HepG2 (cell line): ENCODE data around the gene JMJD6. TPM values are rescaled to one million over a fixed set of nuclear protein-coding genes. Genes with fewer than 3 reads are reported as not detected.

Experiments used
- EZH2 ChIP-seq: conservative IDR thresholded peaks from 2 replicates; pipeline ENCODE4 v1.6.1; 2012; ENCODE audit warnings: mild to moderate bottlenecking, low read depth, low read length, moderate library complexity
- FOXA1 ChIP-seq, 2 experiments: fragments of 450-650 bp in 1 of 2; sonication (generic) in 1 of 2; formaldehyde crosslinking in 1 of 2; IDR thresholded peaks; 2 replicates each; pipeline versions ENCODE4 v1.4.0 to v1.6.1; 2016 to 2020; ENCODE audit warnings: missing genetic modification reagents in 1 of 2
- HMG20B ChIP-seq: conservative IDR thresholded peaks from 2 replicates; pipeline ENCODE4 v1.6.1; 2016; ENCODE audit warnings: missing genetic modification reagents, missing compliant biosample characterization
- HNF4G ChIP-seq, 2 experiments: sonication (generic) in 1 of 2; formaldehyde crosslinking in 1 of 2; IDR thresholded peaks; 2 replicates each; pipeline versions ENCODE4 v1.4.0 to v1.6.1; 2011 to 2020; ENCODE audit warnings: borderline replicate concordance in 2 of 2, low read depth in 2 of 2, mild to moderate bottlenecking in 2 of 2, low read length in 1 of 2, missing genetic modification reagents in 1 of 2, moderate library complexity in 1 of 2
- IRF2 ChIP-seq: IDR thresholded peaks from 2 replicates; pipeline ENCODE4 v1.6.1; 2018; ENCODE audit warnings: missing genetic modification reagents, missing compliant biosample characterization
- JARID2 ChIP-seq: sonication (generic); formaldehyde crosslinking; IDR thresholded peaks from 2 replicates; pipeline ENCODE4 v1.8.1; 2023; ENCODE audit warnings: missing genetic modification reagents, inconsistent platforms; ENCODE audit not compliant: insufficient replicate concordance
- KLF12 ChIP-seq: sonication (generic); formaldehyde crosslinking; IDR thresholded peaks from 2 replicates; pipeline ENCODE4 v1.4.0; 2020; ENCODE audit warnings: missing genetic modification reagents, borderline replicate concordance
- PHB2 ChIP-seq: fragments of 450-650 bp; IDR thresholded peaks from 2 replicates; pipeline ENCODE4 v1.6.1; 2018; ENCODE audit not compliant: partially characterized antibody
- SAP130 ChIP-seq: IDR thresholded peaks from 2 replicates; pipeline ENCODE4 v1.6.1; 2016; ENCODE audit warnings: low read depth
- SP4 ChIP-seq: sonication (generic); formaldehyde crosslinking; IDR thresholded peaks from 2 replicates; pipeline ENCODE4 v1.8.1; 2023; ENCODE audit warnings: mild to moderate bottlenecking, missing genetic modification reagents
- ZBTB7B ChIP-seq: sonication (generic); formaldehyde crosslinking; IDR thresholded peaks from 2 replicates; pipeline ENCODE4 v1.4.0; 2020; ENCODE audit warnings: missing genetic modification reagents
- ZFAT ChIP-seq: sonication (generic); formaldehyde crosslinking; conservative IDR thresholded peaks from 2 replicates; pipeline ENCODE4 v1.8.1; 2023; ENCODE audit warnings: missing genetic modification reagents, inconsistent platforms
- ZFP90 ChIP-seq: sonication (generic); formaldehyde crosslinking; IDR thresholded peaks from 2 replicates; pipeline ENCODE4 v1.8.0; 2022; ENCODE audit warnings: missing genetic modification reagents, mild to moderate bottlenecking, inconsistent platforms, borderline replicate concordance
- ZMYM3 ChIP-seq: sonication (generic); formaldehyde crosslinking; IDR thresholded peaks from 2 replicates; pipeline ENCODE4 v1.5.1; 2020; ENCODE audit warnings: mild to moderate bottlenecking, missing genetic modification reagents
- ZNF12 ChIP-seq: sonication (generic); formaldehyde crosslinking; IDR thresholded peaks from 2 replicates; pipeline ENCODE4 v1.5.0; 2020; ENCODE audit warnings: missing genetic modification reagents
- ZNF143 ChIP-seq: sonication (generic); formaldehyde crosslinking; IDR thresholded peaks from 2 replicates; pipeline ENCODE4 v1.4.0; 2020; ENCODE audit warnings: missing genetic modification reagents
- ZNF24 ChIP-seq: fragments of 450-650 bp; IDR thresholded peaks from 2 replicates; pipeline ENCODE4 v1.6.1; 2017; ENCODE audit warnings: antibody characterized with exemption, mild to moderate bottlenecking
- ZNF317 ChIP-seq: sonication (generic); formaldehyde crosslinking; IDR thresholded peaks from 2 replicates; pipeline ENCODE4 v1.5.0; 2020; ENCODE audit warnings: mild to moderate bottlenecking, missing genetic modification reagents
- ZNF318 ChIP-seq: sonication (generic); formaldehyde crosslinking; IDR thresholded peaks from 2 replicates; pipeline ENCODE4 v1.4.0; 2020; ENCODE audit warnings: mild to moderate bottlenecking, missing genetic modification reagents
- ZNF451 ChIP-seq: sonication (generic); formaldehyde crosslinking; IDR thresholded peaks from 2 replicates; pipeline ENCODE4 v1.5.0; 2020; ENCODE audit warnings: mild to moderate bottlenecking, missing genetic modification reagents
- ZNF598 ChIP-seq: sonication (generic); formaldehyde crosslinking; IDR thresholded peaks from 2 replicates; pipeline ENCODE4 v1.5.1; 2020; ENCODE audit warnings: mild to moderate bottlenecking, missing genetic modification reagents, borderline replicate concordance
- ZNF766 ChIP-seq: sonication (generic); formaldehyde crosslinking; IDR thresholded peaks from 2 replicates; pipeline ENCODE4 v1.5.0; 2020; ENCODE audit warnings: missing genetic modification reagents, borderline replicate concordance
- polyA plus RNA-seq, 8 experiments: library from polyadenylated mRNA; depleted of rRNA in 3 of 8; stranded (reverse) in 7 of 8; unstranded in 1 of 8; fragments of >200 nt; fragmentation: Illumina TruSeq in 4 of 8; extraction: Trizol in 4 of 8; gene quantifications; 2 replicates each; pipeline versions ENCODE4 v1.2.1 to v1.2.3, GENCODE V29; 2011 to 2016; ENCODE audit warnings: low read depth in 4 of 8, missing spikeins in 1 of 8, mixed read lengths in 1 of 8; ENCODE audit not compliant: insufficient read depth in 1 of 8
- total RNA-seq, 5 experiments: library from RNA; depleted of rRNA; stranded (reverse); fragments of >200 nt; fragmentation: Illumina TruSeq; extraction: Trizol; gene quantifications; 2 replicates each; pipeline ENCODE4 v1.2.3, GENCODE V29; 2016; ENCODE audit warnings: low read depth in 1 of 5
- TF ChIP-seq, protein P1 (sequence below): sonication (generic); formaldehyde crosslinking; IDR thresholded peaks from 2 replicates; pipeline ENCODE4 v1.4.0; 2020; ENCODE audit warnings: low read depth, mild to moderate bottlenecking, missing genetic modification reagents

Gene JMJD6
- total and polyA plus RNA-seq, 2 of the 13 experiments (the other 11 are each of a cell fraction or from before 2014, with no cell fraction given): 33.6 to 41.0 TPM

DNA sequence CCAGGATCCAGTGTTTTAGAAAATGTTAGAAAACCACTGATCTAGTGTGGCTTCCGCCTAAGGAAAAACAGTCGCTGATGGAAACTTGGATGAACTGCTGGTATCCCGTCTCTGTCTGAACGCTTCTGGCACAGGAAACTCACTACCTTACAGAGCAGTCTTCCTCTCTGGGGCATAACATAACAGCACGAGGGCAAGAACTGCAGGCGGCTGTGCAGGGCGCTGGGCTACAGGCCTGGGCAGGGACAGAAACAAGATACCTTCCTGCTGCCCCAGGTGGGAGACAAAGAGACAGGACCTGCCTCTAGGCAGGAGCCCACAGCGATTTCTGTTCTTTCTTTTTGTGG, 26.2 kb downstream of the JMJD6 start (continued):
- no peak for TF ChIP-seq JARID2 (CRISPR knock-in tag)
- no peak for TF ChIP-seq ZNF12 (CRISPR knock-in tag)
- peak; percentile 14; the same call in 1 of the 2 replicates for TF ChIP-seq KLF12 (CRISPR knock-in tag)
- no peak for TF ChIP-seq FOXA1 (IDR thresholded peaks at IDR 0.05)
- TF ChIP-seq FOXA1 (CRISPR knock-in tag; IDR thresholded peaks at IDR 0.05): no peak
- no peak for TF ChIP-seq EZH2
- 0 out of 2 replicates have a peak, but pooled peaks have one; percentile 19 for TF ChIP-seq ZFP90 (CRISPR knock-in tag)
- TF ChIP-seq ZNF317: no peak
- no peak for TF ChIP-seq PHB2
- no peak for TF ChIP-seq ZMYM3
- TF ChIP-seq ZNF598: peak; percentile 62; the same call in 1 of the 2 replicates
- TF ChIP-seq SAP130 (CRISPR knock-in tag): no peak
- 0 out of 2 replicates have a peak, but pooled peaks have one; percentile 5 for TF ChIP-seq SP4
- peak; percentile 25; the same call in 1 of the 2 replicates for TF ChIP-seq ZNF451 (CRISPR knock-in tag)
- TF ChIP-seq ZNF24: no peak
- 0 out of 2 replicates have a peak, but pooled peaks have one; percentile 13 for TF ChIP-seq ZBTB7B
- TF ChIP-seq IRF2: no peak
- TF ChIP-seq, protein P1, sequence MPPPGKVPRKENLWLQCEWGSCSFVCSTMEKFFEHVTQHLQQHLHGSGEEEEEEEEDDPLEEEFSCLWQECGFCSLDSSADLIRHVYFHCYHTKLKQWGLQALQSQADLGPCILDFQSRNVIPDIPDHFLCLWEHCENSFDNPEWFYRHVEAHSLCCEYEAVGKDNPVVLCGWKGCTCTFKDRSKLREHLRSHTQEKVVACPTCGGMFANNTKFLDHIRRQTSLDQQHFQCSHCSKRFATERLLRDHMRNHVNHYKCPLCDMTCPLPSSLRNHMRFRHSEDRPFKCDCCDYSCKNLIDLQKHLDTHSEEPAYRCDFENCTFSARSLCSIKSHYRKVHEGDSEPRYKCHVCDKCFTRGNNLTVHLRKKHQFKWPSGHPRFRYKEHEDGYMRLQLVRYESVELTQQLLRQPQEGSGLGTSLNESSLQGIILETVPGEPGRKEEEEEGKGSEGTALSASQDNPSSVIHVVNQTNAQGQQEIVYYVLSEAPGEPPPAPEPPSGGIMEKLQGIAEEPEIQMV (CRISPR knock-in tag): no peak
- TF ChIP-seq ZNF318: no peak
- TF ChIP-seq HNF4G (IDR thresholded peaks at IDR 0.05; ENCODE audit: borderline replicate concordance, low read depth, low read length): no peak
- no peak for TF ChIP-seq HNF4G (CRISPR knock-in tag; IDR thresholded peaks at IDR 0.05; ENCODE audit: borderline replicate concordance, low read depth)
- TF ChIP-seq ZNF143 (CRISPR knock-in tag): no peak
- 0 out of 2 replicates have a peak, but pooled peaks have one; percentile 40 for TF ChIP-seq ZNF766
- no peak for TF ChIP-seq HMG20B (CRISPR knock-in tag)
- no peak for TF ChIP-seq ZFAT (CRISPR knock-in tag)
